UCSD-AML1 (cell line): ENCODE data around the gene SELP.

Experiments
- DNase-seq: peaks from one replicate; lab custom pipeline; 2025; ENCODE audit not compliant: unreplicated experiment; lab: John Stamatoyannopoulos, UW

SELP gene

DNA sequence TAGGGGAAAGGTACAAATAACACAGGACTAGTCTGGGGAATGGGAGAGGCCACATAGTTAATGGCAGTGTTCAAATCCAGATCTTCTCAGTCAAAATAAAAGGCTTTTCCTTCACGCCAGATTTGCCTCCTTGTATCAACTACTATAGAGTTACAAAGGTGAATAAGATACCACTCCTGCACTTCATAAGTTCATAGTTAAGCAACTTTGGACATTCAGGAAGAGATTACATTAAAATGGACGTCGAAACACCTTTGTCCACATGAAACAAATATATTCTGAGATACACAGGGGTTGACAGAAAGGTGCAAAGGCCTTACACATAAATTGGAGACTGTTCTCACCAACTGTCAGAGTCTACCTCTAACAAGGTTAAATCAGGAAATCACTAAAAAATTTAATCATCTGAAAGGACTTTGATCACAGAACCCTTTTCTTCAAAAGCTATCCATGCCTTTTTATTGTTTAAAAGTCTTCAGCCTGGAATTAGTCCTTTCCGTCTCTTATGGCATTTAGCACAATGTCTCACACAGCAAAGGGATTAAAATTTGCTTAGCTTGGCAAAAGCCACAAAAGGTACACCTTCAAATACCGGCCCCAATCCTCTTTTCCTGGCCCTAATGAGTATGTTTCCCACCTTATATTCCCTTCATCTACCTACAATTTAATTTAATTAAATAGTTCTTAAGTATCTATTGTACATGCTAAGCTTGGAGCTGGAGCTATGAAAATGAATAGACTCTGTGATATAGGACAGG lies 51.8 kb downstream of the SELP start:
- no peak for DNase-seq

GRCh38 chr1:169576935-169577331 lies 53.0 kb downstream of the SELP start:
- DNase-seq: no peak

DNA sequence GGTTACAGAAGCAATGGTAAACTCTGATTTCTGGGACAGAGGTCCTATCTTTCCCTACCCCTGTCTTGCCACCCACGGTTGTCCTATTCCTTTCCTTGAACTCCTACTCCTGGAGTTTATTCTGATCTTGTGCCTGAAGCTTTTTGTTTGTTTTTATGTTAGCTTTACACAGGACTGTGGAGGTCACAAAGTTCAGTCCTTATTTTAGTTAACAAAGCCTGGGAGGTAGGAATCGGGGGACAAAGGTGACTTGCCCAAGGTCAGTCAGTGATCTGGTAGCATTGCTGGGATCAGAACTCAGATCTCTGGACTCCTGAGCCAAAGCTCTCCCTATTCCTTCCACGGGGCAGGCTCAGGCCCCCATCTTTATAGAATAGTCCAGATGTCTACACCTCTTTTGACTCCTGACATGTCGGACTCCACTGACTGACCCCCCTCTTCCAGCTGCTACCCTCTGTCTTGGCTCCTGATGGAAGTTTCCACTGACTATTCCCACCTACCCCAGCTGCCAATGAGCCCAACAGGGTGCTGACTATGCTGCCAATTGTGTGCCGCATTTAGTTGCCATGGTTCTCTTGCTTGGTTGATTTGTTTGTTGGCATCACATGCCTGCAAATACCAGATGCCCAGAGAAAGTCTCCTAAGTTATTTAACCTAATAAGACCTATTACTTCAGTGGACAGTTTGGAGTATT lies 53.5 kb downstream of the SELP start:
- no peak for DNase-seq

DNA sequence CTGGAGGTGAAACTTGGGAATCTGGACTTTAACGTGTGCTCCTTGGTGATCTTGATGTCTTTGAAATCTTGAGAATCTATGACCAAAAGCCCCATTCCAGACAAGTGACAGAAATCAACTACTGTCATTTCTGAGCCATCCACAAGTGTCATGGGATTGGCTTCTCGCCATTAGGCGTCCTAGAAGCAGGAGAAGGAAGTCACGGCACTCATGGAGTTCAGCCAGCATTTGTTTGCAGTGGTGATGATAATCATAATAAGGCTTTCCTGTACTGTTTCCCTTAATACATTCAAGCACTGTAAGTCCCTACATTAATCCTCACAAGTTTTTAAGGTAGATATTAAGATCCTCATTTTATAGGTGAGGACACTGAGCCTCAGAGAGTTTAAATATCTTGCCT lies 55.6 kb downstream of the SELP start:
- no peak for DNase-seq

GRCh38 chr1:169572187-169572586 lies 57.7 kb downstream of the SELP start:
- DNase-seq: no peak

DNA sequence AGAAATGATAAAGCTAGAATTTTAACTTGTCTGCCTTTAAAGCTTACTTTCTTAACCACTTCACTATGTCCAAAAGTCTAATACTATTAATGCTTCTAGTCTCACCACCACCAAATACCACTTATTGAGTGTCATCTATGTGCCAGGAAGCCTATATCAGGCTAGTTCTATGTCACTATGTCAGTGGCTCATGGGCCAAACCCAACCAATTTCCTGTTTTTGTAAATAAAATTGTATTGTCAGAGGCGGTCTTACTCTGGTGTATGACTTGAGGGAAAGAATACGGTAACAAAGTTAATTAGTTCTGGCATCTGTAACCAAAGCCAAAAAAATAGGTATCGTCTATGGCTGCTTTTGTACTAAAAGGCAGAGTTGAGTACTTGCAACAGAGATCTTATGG lies 58.5 kb downstream of the SELP start:
- DNase-seq: no peak

GRCh38 chr1:169570172-169570574 lies 59.8 kb downstream of the SELP start:
- no peak for DNase-seq

DNA sequence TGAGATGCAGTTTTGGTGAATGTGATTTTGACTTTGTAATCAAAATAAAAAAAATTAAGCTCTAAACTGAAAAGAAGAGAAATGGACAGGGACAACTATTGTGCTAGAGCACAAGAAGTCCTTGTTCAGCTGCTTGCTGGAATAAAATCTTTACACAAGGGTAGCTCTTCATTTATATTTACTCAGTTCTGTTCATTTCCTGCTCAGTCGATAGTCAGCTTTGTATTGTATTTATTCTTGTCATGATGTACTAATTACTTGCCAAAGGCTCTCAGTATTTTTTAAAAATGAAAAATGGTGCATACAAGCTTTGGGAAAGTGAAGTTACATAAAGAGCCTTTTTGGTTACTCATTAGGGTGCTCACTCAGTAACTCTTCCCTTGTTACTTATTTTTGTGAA lies 61.4 kb downstream of the SELP start:
- no peak for DNase-seq

DNA sequence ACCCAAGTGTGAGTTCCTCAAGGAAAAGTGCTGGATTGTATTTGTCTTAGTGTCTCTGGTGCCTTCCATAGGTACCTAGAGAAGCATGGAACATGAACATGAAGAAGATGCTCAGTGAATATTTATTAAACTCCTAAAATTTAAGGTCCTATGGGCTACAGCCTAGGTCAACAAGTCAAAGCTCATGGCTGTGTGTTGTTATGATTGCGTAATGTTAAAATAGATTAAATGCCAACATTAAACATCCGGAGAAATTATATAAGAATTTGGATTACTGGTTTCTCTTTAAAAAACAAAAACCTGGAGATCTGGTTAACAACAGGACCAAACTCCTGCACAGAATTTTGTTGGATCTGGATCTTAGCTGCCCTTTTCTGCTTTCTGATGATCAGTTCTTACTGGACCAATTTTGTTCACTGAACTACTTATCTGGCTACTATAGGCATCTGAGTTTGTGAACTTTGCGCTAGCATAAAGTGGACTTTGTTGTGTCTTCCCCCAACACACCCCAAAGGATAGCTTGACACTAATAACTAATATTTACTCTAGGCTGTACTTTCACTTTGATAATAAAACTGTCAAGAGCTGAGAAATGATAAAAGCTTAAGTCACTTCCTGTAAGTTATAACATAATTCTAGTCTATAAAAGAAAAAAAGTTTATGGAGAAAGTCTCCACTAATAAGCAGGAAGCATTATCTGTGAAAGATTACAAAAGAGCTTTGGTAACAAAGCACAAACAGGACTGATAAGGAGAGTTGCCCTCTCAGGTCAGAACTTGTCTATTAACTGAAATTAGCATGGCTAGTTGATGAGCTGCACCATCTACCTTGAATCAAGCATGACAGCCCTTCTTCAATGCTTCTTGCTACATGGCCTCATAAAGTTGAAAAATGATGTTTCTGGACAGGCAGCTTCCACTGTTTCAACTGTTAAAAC lies 64.3 kb downstream of the SELP start:
- no peak for DNase-seq

- no peak for DNase-seq
Observed at GRCh38 chr1:169563650-169564049, 66.3 kb downstream of the SELP start.

GRCh38 chr1:169563019-169563615 lies 66.8 kb downstream of the SELP start:
- DNase-seq: no peak

DNA sequence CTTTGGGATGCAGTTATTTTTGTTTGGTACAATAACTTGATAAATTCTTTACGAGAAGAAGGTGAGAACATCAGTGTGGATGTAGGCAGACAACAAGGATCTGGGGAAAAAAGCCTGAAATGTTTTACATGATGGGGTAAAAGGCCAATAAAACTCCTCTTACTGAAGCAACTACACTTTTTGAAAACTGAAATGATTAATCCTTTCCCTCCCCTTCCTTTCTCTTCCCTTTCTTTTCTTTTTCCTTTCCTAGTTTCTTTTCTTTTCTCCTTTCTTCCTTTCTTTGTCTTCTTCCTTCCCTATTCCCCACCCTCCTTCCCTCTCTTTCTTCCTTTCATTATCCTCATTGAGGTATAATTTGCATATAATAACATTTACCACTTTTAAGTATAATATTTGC lies 68.2 kb downstream of the SELP start:
- DNase-seq: no peak

DNA sequence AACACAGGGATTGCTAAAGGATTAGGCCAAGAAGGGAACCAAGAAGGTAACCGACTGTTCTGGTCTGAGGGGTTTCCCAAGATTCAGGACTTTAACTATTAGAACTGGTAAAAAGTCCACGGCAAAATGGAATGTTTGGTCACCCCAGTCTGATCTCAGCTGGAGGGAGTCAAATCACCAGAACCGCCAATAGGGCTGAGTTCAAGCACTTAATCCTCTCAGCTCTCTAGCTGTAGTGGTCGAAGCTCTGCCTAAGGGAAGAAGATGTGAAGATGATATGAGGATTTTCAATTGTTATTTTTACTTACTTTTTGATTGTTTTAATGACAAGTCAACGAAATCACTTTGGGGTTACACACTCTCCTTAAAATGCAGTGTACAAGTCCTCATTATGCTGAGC lies 72.8 kb downstream of the SELP start:
- DNase-seq: no peak

GRCh38 chr1:169550294-169550693 lies 79.6 kb downstream of the SELP start:
- DNase-seq: no peak

- no peak for DNase-seq
Observed at GRCh38 chr1:169548282-169548681, 81.6 kb downstream of the SELP start.

DNA sequence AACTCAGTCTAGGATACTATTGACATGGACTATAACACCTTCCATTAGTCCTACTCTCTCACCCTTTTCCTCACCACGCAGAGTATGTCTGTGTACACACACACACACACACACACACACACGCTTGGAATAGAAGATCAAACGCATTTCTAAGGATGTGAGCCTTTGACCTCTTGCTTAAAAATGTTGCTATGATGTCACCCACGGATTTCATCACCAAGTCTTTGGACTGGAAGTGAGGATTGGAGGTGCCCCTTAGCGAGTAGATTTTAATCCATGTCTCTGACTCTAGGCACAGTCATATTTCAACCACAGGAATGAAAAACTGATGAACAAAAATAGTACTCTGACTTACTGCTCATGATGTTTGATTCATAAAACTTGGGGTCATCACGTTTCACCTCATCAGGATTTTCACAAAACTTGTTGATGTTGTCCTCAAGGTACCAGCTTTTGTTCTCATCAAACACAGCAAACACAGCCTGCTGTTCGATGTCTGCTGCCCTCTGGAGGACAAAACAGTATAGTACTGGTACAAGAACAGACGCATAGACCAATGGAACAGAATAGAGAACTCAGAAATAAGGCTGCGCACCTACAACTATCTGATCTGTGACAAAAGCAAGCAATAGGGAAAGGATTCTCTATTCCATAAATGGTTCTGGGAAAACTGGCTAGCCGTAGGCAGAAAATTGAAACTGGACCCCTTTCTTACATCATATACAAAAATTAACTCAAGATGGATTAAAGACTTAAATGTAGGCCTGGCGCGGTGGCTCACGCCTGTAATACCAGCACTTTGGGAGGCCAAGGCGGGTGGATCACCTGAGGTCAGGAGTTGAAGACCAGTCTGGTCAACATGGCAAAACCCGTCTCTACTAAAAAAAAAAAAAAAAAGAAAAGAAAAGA lies 83.6 kb downstream of the SELP start:
- DNase-seq: no peak

DNA sequence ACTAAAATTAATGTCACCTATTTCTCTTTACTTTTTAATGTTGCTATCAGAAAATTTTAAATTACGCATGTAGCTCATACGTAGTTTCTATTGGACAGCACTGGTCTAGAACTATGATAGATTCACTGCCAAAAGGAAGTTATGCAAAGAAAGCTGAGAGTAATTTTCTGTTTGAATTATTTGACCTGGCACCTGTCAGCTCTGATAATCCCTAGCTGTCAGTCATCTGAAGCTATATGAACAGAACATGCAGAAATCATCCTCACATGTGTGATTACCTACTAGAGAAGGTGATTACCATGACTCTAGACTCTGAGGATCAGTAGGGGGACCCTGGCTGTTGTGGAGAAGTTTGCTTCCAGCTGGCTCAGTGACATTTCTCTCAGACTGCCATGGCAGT lies 84.5 kb downstream of the SELP start:
- no peak for DNase-seq

GRCh38 chr1:169538998-169539871 lies 90.7 kb downstream of the SELP start:
- DNase-seq: no peak
